Measurements from ENCODE around the gene RIPOR3.
"Not testable (repeated sequence)": the region's sequence is repeated elsewhere in the genome, so short reads cannot be mapped to it uniquely, and the experiment has no call there.

RIPOR3 gene

GRCh38 chr20:50601511-50602431 lies 89.6 kb downstream of the RIPOR3 start:
- Histone ChIP-seq H3K36me3 (ENCODE audit: insufficient read depth, low read length) (no peaks in the 10 kb centered on the region), H3K27ac (ENCODE audit: low read depth, low read length) (no peak overlapping the region), H3K4me3 (ENCODE audit: low read depth in 1 of 2, low read length in 2 of 2) (no peak overlapping the region), H3K9me3 (ENCODE audit: low read length) (no peaks in the 10 kb centered on the region), H3K9ac (ENCODE audit: low read length) (no peak overlapping the region), H3K27me3 (ENCODE audit: control insufficient read depth in 1 of 2, insufficient read depth in 2 of 2, low read length in 2 of 2) (peaks cover 4 to 12% of the 10 kb centered on the region in 2 donors), H3K4me1 (ENCODE audit: insufficient read depth, low read length) (no peaks in the 10 kb centered on the region)

- Histone ChIP-seq H3K4me1 (ENCODE audit: insufficient read depth, low read length) (no peaks in the 10 kb centered on the region), H3K27me3 (ENCODE audit: control insufficient read depth in 1 of 2, insufficient read depth in 2 of 2, low read length in 2 of 2) (peaks cover 4 to 25% of the 10 kb centered on the region in 2 donors), H3K9me3 (ENCODE audit: low read length) (no peaks in the 10 kb centered on the region), H3K36me3 (ENCODE audit: insufficient read depth, low read length) (no peaks in the 10 kb centered on the region), H3K9ac (ENCODE audit: low read length) (no peak overlapping the region), H3K4me3 (ENCODE audit: low read depth in 1 of 2, low read length in 2 of 2) (no peak overlapping the region), H3K27ac (ENCODE audit: low read depth, low read length) (no peak overlapping the region)
Observed at GRCh38 chr20:50600281-50600895, 91.0 kb downstream of the RIPOR3 start.

- not testable (repeated sequence) for H3K27ac ChIP-seq (ENCODE audit: low read depth, low read length); H3K4me3 ChIP-seq (ENCODE audit: low read depth in 1 of 2, low read length in 2 of 2); H3K36me3 ChIP-seq (ENCODE audit: insufficient read depth, low read length); H3K9me3 ChIP-seq (ENCODE audit: low read length); H3K9ac ChIP-seq (ENCODE audit: low read length); H3K4me1 ChIP-seq (ENCODE audit: insufficient read depth, low read length)
- H3K27me3 ChIP-seq (ENCODE audit: control insufficient read depth in 1 of 2, insufficient read depth in 2 of 2, low read length in 2 of 2), result peaks cover 4 to 26% of the 10 kb centered on the region in 2 donors
Observed at GRCh38 chr20:50598768-50599167, 92.6 kb downstream of the RIPOR3 start.

DNA sequence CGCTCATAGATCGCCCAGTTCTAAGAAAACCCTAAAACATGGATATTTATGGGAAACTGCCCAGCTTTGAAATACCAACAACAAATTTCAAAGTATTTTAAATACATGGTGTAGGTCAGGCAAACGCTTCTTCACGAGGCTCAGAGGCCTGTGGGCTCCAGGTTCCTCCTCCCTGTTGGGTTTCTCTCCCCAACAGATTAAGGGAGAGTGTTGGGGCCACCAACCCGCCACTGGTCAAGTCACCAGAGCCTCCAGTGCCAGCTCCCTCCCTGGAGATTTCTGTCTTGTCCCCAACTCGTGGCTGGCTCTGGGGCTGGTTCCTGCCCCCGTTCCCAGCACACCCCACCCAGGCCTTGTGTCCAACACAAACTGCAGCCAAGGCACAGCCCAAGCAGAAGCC lies 93.3 kb downstream of the RIPOR3 start:
- no peak overlapping the region for H3K27ac ChIP-seq (ENCODE audit: low read depth, low read length)
- H3K9me3 ChIP-seq (ENCODE audit: low read length), result no peaks in the 10 kb centered on the region
- H3K9ac ChIP-seq (ENCODE audit: low read length), result no peak overlapping the region
- H3K4me3 ChIP-seq (ENCODE audit: low read depth in 1 of 2, low read length in 2 of 2), result no peak overlapping the region
- peaks cover under 1% of the 10 kb centered on the region for H3K4me1 ChIP-seq (ENCODE audit: insufficient read depth, low read length)
- H3K36me3 ChIP-seq (ENCODE audit: insufficient read depth, low read length), result no peaks in the 10 kb centered on the region
- peaks cover 4 to 26% of the 10 kb centered on the region in 2 donors for H3K27me3 ChIP-seq (ENCODE audit: control insufficient read depth in 1 of 2, insufficient read depth in 2 of 2, low read length in 2 of 2)

GRCh38 chr20:50597406-50597969 lies 93.9 kb downstream of the RIPOR3 start:
- H3K36me3 ChIP-seq (ENCODE audit: insufficient read depth, low read length), result no peaks in the 10 kb centered on the region
- peaks cover 6% of the 10 kb centered on the region for H3K4me1 ChIP-seq (ENCODE audit: insufficient read depth, low read length)
- no peaks in the 10 kb centered on the region for H3K9me3 ChIP-seq (ENCODE audit: low read length)
- no peak overlapping the region for H3K4me3 ChIP-seq (ENCODE audit: low read depth in 1 of 2, low read length in 2 of 2)
- H3K27ac ChIP-seq (ENCODE audit: low read depth, low read length), result no peak overlapping the region
- peaks cover 4 to 26% of the 10 kb centered on the region in 2 donors for H3K27me3 ChIP-seq (ENCODE audit: control insufficient read depth in 1 of 2, insufficient read depth in 2 of 2, low read length in 2 of 2)
- H3K9ac ChIP-seq (ENCODE audit: low read length), result no peak overlapping the region

GRCh38 chr20:50596694-50597021 lies 94.7 kb downstream of the RIPOR3 start:
- Histone ChIP-seq H3K36me3 (ENCODE audit: insufficient read depth, low read length) (no peaks in the 10 kb centered on the region), H3K27ac (ENCODE audit: low read depth, low read length) (no peak overlapping the region), H3K9ac (ENCODE audit: low read length) (no peak overlapping the region), H3K4me1 (ENCODE audit: insufficient read depth, low read length) (peaks cover 15% of the 10 kb centered on the region), H3K4me3 (ENCODE audit: low read depth in 1 of 2, low read length in 2 of 2) (no peak overlapping the region), H3K27me3 (ENCODE audit: control insufficient read depth in 1 of 2, insufficient read depth in 2 of 2, low read length in 2 of 2) (peaks cover 4 to 26% of the 10 kb centered on the region in 2 donors), H3K9me3 (ENCODE audit: low read length) (no peaks in the 10 kb centered on the region)

GRCh38 chr20:50595988-50596693 lies 95.2 kb downstream of the RIPOR3 start:
- no peaks in the 10 kb centered on the region for H3K9me3 ChIP-seq (ENCODE audit: low read length)
- H3K27me3 ChIP-seq (ENCODE audit: control insufficient read depth in 1 of 2, insufficient read depth in 2 of 2, low read length in 2 of 2), result peaks cover 4 to 26% of the 10 kb centered on the region in 2 donors
- no peak overlapping the region for H3K27ac ChIP-seq (ENCODE audit: low read depth, low read length)
- no peak overlapping the region for H3K9ac ChIP-seq (ENCODE audit: low read length)
- H3K4me3 ChIP-seq (ENCODE audit: low read depth in 1 of 2, low read length in 2 of 2), result no peak overlapping the region
- H3K4me1 ChIP-seq (ENCODE audit: insufficient read depth, low read length), result peaks cover 15% of the 10 kb centered on the region
- no peaks in the 10 kb centered on the region for H3K36me3 ChIP-seq (ENCODE audit: insufficient read depth, low read length)

GRCh38 chr20:50595433-50595895 lies 95.9 kb downstream of the RIPOR3 start:
- Histone ChIP-seq H3K4me3 (ENCODE audit: low read depth in 1 of 2, low read length in 2 of 2) (no peak overlapping the region), H3K27ac (ENCODE audit: low read depth, low read length) (no peak overlapping the region), H3K9me3 (ENCODE audit: low read length) (no peaks in the 10 kb centered on the region), H3K4me1 (ENCODE audit: insufficient read depth, low read length) (peaks cover 15% of the 10 kb centered on the region), H3K36me3 (ENCODE audit: insufficient read depth, low read length) (peaks cover 4% of the 10 kb centered on the region), H3K9ac (ENCODE audit: low read length) (no peak overlapping the region), H3K27me3 (ENCODE audit: control insufficient read depth in 1 of 2, insufficient read depth in 2 of 2, low read length in 2 of 2) (peaks cover 4 to 26% of the 10 kb centered on the region in 2 donors)

DNA sequence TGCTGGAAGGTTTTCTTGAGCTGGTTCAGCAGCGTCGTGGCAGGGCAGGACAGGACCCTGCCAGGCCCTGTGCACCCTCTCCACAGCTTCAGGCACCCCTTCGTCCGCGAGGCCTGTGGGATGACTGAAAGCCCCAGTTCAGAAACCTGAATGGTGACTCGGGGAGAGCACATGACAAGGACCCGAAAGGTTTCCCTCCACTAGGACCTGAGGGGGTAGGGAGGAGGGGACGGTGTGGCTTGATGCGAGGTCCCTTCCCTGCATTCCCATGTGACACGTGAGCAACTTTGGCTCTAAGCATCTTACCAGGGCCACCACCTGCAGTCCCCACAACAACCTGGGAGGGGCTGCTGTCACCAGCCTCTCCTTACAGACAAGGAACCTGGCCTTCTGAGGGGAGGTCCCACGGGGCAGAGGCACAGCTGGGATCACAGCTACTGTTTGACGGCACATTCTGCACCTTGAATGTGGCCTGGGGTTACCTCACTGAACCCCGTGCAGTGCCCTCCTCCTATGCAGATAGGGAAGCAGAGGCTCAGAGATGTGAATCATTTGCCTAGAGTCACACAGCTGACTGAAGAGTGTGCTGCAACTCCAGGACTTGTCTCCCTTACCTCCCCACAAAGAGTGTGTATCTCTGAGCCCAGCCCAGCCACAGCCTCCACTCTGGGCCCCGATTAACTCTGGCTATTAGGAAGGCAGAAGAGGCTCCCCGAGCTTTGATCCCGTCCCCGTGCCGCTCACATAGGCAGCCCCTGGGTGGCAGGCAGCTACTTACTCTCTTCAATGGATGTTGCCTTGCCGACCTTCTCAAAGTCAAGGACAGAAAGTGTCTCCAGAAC lies 96.5 kb downstream of the RIPOR3 start:
- H3K27me3 ChIP-seq (ENCODE audit: control insufficient read depth in 1 of 2, insufficient read depth in 2 of 2, low read length in 2 of 2), result peaks cover 4 to 26% of the 10 kb centered on the region in 2 donors
- no peaks in the 10 kb centered on the region for H3K9me3 ChIP-seq (ENCODE audit: low read length)
- H3K27ac ChIP-seq (ENCODE audit: low read depth, low read length), result no peak overlapping the region
- H3K9ac ChIP-seq (ENCODE audit: low read length), result no peak overlapping the region
- no peak overlapping the region for H3K4me3 ChIP-seq (ENCODE audit: low read depth in 1 of 2, low read length in 2 of 2)
- H3K4me1 ChIP-seq (ENCODE audit: insufficient read depth, low read length), result peaks cover 15% of the 10 kb centered on the region
- peaks cover 4% of the 10 kb centered on the region for H3K36me3 ChIP-seq (ENCODE audit: insufficient read depth, low read length)

GRCh38 chr20:50594231-50594590 lies 97.1 kb downstream of the RIPOR3 start:
- H3K9me3 ChIP-seq (ENCODE audit: low read length), result no peaks in the 10 kb centered on the region
- H3K36me3 ChIP-seq (ENCODE audit: insufficient read depth, low read length), result peaks cover 9% of the 10 kb centered on the region
- no peak overlapping the region for H3K4me3 ChIP-seq (ENCODE audit: low read depth in 1 of 2, low read length in 2 of 2)
- no peak overlapping the region for H3K27ac ChIP-seq (ENCODE audit: low read depth, low read length)
- no peak overlapping the region for H3K9ac ChIP-seq (ENCODE audit: low read length)
- H3K27me3 ChIP-seq (ENCODE audit: control insufficient read depth in 1 of 2, insufficient read depth in 2 of 2, low read length in 2 of 2), result peaks cover 1 to 26% of the 10 kb centered on the region in 2 donors
- peaks cover 15% of the 10 kb centered on the region for H3K4me1 ChIP-seq (ENCODE audit: insufficient read depth, low read length)
